GM23248 (cell line): Measurements from ENCODE around the gene NECTIN4.

Experiments used
- EZH2 ChIP-seq: fragments of 200-600 bp; sonication (generic); IDR thresholded peaks from 2 replicates; pipeline ENCODE4 v1.6.1; 2018; ENCODE audit warnings: antibody characterized with exemption, mild to moderate bottlenecking; ENCODE audit not compliant: insufficient read depth, poor library complexity, severe bottlenecking
- EZH2phosphoT487 ChIP-seq: fragments of 200-600 bp; sonication (generic); IDR thresholded peaks from 2 replicates; pipeline ENCODE4 v1.6.1; 2018; ENCODE audit warnings: antibody characterized with exemption, moderate library complexity, mild to moderate bottlenecking, low read depth; ENCODE audit not compliant: insufficient read depth

- TF ChIP-seq EZH2phosphoT487, result no peak
- TF ChIP-seq EZH2, result no peak
Observed at GRCh38 chr1:161069731-161070270, 19.6 kb downstream of the NECTIN4 start, which contains the start of gene ARHGAP30.
